Mesenchymal stem cell (in vitro differentiated cells and primary cell): ENCODE results near the gene SHCBP1.
"Not testable (repeated sequence)": the region's sequence is repeated elsewhere in the genome, so short reads cannot be mapped to it uniquely, and the experiment has no call there.

Source experiments
- DNase-seq: peaks from one replicate; pipeline ENCODE4 v3.0.0-alpha.2; 2013
- H2AFZ ChIP-seq: one replicate; pipeline ENCODE4 v1.6.1; 2013; ENCODE audit warnings: low read depth, mild to moderate bottlenecking, control low read depth, inconsistent platforms, low read length, moderate library complexity
- H2AK5ac ChIP-seq: 2 replicates; pipeline ENCODE4 v1.6.1; 2013; ENCODE audit warnings: low read length, moderate library complexity, mild to moderate bottlenecking, inconsistent platforms; ENCODE audit not compliant: severe bottlenecking
- H2BK120ac ChIP-seq: one replicate; pipeline ENCODE4 v1.6.1; 2013; ENCODE audit warnings: low read depth, mild to moderate bottlenecking, inconsistent platforms, low read length, moderate library complexity
- H2BK12ac ChIP-seq, 2 experiments: one replicate each; pipeline ENCODE4 v1.6.1; 2013; ENCODE audit warnings: inconsistent platforms in 2 of 2, low read length in 2 of 2, mild to moderate bottlenecking in 2 of 2, moderate library complexity in 2 of 2, control low read depth in 1 of 2
- H2BK15ac ChIP-seq: one replicate; pipeline ENCODE4 v1.6.1; 2013; ENCODE audit warnings: mild to moderate bottlenecking, low read depth, inconsistent platforms; ENCODE audit not compliant: poor library complexity, severe bottlenecking
- H2BK5ac ChIP-seq: 2 replicates; pipeline ENCODE4 v1.6.1; 2013; ENCODE audit warnings: low read depth, mild to moderate bottlenecking, low read length, control low read depth, inconsistent platforms; ENCODE audit not compliant: poor library complexity, severe bottlenecking
- H3K14ac ChIP-seq, 2 experiments: one replicate each; pipeline ENCODE4 v1.6.1; 2013; ENCODE audit warnings: inconsistent platforms in 2 of 2, low read length in 2 of 2, control low read depth in 1 of 2, mild to moderate bottlenecking in 1 of 2, moderate library complexity in 1 of 2
- H3K18ac ChIP-seq, 2 experiments: one replicate each; pipeline ENCODE4 v1.6.1; 2013; ENCODE audit warnings: inconsistent platforms in 2 of 2, low read length in 2 of 2, control low read depth in 1 of 2, low read depth in 1 of 2, mild to moderate bottlenecking in 1 of 2
- H3K23ac ChIP-seq, 2 experiments: one replicate each; pipeline ENCODE4 v1.6.1; 2013; ENCODE audit warnings: inconsistent platforms in 2 of 2, low read length in 2 of 2, mild to moderate bottlenecking in 2 of 2, moderate library complexity in 2 of 2, control low read depth in 1 of 2
- H3K27ac ChIP-seq: 2 replicates; pipeline ENCODE4 v1.5.1; 2013; ENCODE audit warnings: mild to moderate bottlenecking, moderate library complexity, low read length, control low read depth, inconsistent platforms; ENCODE audit not compliant: poor library complexity, severe bottlenecking
- H3K27me3 ChIP-seq, 2 experiments: 2 replicates each; pipeline versions ENCODE4 v1.6.1 to v1.7.0; 2013; ENCODE audit warnings: low read length in 2 of 2, mild to moderate bottlenecking in 2 of 2, moderate library complexity in 2 of 2, control low read depth in 1 of 2, inconsistent platforms in 1 of 2; ENCODE audit not compliant: control insufficient read depth in 1 of 2, insufficient read depth in 1 of 2
- H3K36me3 ChIP-seq, 2 experiments: 2 replicates each; pipeline versions ENCODE4 v1.6.1 to v1.7.0; 2013; ENCODE audit warnings: low read length in 2 of 2, control low read depth in 1 of 2, inconsistent platforms in 1 of 2, low read depth in 1 of 2, mild to moderate bottlenecking in 1 of 2; ENCODE audit not compliant: insufficient read depth in 2 of 2, control insufficient read depth in 1 of 2
- H3K4ac ChIP-seq, 2 experiments: one replicate each; pipeline ENCODE4 v1.6.1; 2013; ENCODE audit warnings: inconsistent platforms in 2 of 2, low read length in 2 of 2, mild to moderate bottlenecking in 2 of 2, moderate library complexity in 2 of 2, control low read depth in 1 of 2, low read depth in 1 of 2
- H3K4me1 ChIP-seq: 2 replicates; pipeline ENCODE4 v1.6.1; 2013; ENCODE audit warnings: low read depth, low read length, control low read depth; ENCODE audit not compliant: control insufficient read depth, insufficient read depth
- H3K4me2 ChIP-seq: 2 replicates; pipeline ENCODE4 v1.6.1; 2013; ENCODE audit warnings: low read length, mild to moderate bottlenecking, inconsistent platforms; ENCODE audit not compliant: poor library complexity, severe bottlenecking
- H3K4me3 ChIP-seq, 2 experiments: 2 replicates each; pipeline versions ENCODE4 v1.5.1 to v1.7.0; 2013; ENCODE audit warnings: low read length in 2 of 2, mild to moderate bottlenecking in 2 of 2, control low read depth in 1 of 2, low read depth in 1 of 2; ENCODE audit not compliant: insufficient read depth in 1 of 2
- H3K79me1 ChIP-seq: replicated peaks from 2 replicates; pipeline ENCODE4 v1.6.1; 2013; ENCODE audit warnings: mild to moderate bottlenecking, control low read depth, low read length, inconsistent platforms; ENCODE audit not compliant: poor library complexity, severe bottlenecking
- H3K9ac ChIP-seq: 2 replicates; pipeline ENCODE4 v1.7.0; 2013; ENCODE audit warnings: mild to moderate bottlenecking, low read length, moderate library complexity
- H3K9me3 ChIP-seq: 2 replicates; pipeline ENCODE4 v1.7.0; 2013; ENCODE audit warnings: mild to moderate bottlenecking, low read length; ENCODE audit not compliant: control insufficient read depth
- H4K8ac ChIP-seq: one replicate; pipeline ENCODE4 v1.6.1; 2013; ENCODE audit warnings: inconsistent platforms, mild to moderate bottlenecking, low read length, moderate library complexity
- H4K91ac ChIP-seq: one replicate; pipeline ENCODE4 v1.6.1; 2013; ENCODE audit warnings: mild to moderate bottlenecking, low read length, inconsistent platforms
- whole genome bisulfite sequencing: methylation state at CpG from one replicate; pipeline ENCODE4 v1.1.7; 2013; ENCODE audit warnings: mixed read lengths; 5-methylcytosine and 5-hydroxymethylcytosine counted together

Gene SHCBP1

DNA sequence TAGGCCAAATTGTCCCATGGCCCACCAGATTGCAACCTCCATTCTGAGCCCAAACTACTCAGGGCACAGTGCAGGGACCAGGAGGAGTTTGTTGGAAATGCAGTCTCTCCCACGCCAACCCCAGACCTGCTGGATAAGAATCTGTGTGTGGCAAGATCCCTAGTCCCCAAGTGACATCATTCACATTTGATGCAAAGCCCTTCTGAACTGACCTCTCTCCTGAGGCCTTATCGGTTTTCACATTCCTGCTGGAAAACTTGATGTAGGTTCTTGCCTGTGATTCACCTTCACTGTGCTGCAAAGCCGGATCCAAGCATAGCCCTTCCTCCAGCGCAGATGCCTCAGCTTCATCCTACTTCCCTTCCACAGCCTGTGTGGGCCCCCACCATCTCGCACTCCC lies 6.6 kb upstream of the SHCBP1 start:
- Histone ChIP-seq H2AFZ (no peak overlapping the region), H3K27me3 (peaks cover 0 to 7% of the 10 kb centered on the region in 2 experiments), H3K4me1 (peaks cover 8% of the 10 kb centered on the region), H3K4ac (no peak overlapping the region), H2BK12ac (no peak overlapping the region), H2BK5ac (no peak overlapping the region), H3K18ac (no peak overlapping the region), H2BK15ac (no peak overlapping the region), H3K27ac (no peak overlapping the region), H3K9me3 (no peaks in the 10 kb centered on the region), H3K9ac (no peak overlapping the region), H3K4me3 (no peak overlapping the region), H3K23ac (no peak overlapping the region), H3K79me1 (no peaks in the 10 kb centered on the region), H3K4me2 (no peak overlapping the region), H4K8ac (no peak overlapping the region), H2AK5ac (no peak overlapping the region), H3K14ac (no peak overlapping the region), H4K91ac (no peak overlapping the region), H2BK120ac (no peak overlapping the region), H3K36me3 (no peaks in the 10 kb centered on the region)
- DNase-seq, result no peak
- WGBS, result 89% methylated on average over 5 of the region's 5 CpGs

DNA sequence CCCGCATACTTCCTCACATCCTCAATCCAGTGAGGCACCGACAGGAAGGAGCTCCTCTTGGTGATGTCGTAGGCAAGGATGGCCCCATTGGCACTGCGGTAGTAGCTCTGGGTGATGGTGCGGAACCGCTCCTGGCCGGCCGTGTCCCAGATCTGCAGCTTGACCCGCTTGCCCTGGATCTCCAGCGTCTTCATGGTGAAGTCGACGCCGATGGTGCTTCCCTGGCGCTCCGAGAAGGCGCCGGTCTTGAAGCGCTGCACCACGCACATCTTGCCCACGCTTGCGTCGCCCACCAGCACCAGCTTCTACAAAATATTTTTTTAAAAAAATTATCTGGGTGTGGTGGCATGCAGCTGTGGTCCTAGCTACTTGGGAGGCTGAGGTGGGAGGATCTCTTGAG lies 5.5 kb upstream of the SHCBP1 start:
- not testable (repeated sequence) for H2BK15ac ChIP-seq, H3K27ac ChIP-seq, H3K79me1 ChIP-seq, DNase-seq, H3K27me3 ChIP-seq, H2AK5ac ChIP-seq, H3K9me3 ChIP-seq, H2BK5ac ChIP-seq, H2AFZ ChIP-seq, H3K23ac ChIP-seq, H3K36me3 ChIP-seq, H4K91ac ChIP-seq, H3K4me3 ChIP-seq, H3K14ac ChIP-seq, H3K4me2 ChIP-seq, H3K4me1 ChIP-seq, H4K8ac ChIP-seq, H2BK120ac ChIP-seq, H3K9ac ChIP-seq, H2BK12ac ChIP-seq, H3K18ac ChIP-seq, H3K4ac ChIP-seq
- WGBS, result 93% methylated on average over 10 of the region's 22 CpGs

DNA sequence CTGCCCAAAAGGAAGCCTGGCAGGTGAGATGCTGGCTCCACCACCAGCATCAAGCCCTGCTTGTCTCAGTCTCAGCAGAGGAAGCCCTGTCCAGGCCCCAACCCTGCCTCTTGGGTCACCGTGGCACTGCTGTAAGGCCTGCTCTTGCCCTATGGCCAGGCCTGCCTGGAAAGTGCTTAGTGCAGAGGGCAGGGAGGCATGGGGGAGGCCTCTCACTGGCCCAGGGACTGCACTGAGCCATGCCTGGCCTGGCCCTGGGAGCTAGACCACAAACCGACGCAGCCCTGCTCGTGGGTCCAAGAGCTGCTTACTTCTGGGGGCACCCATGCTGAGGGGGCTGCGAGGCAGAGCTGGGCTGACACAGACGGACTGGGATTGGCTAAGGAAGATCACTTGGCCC lies 3.7 kb upstream of the SHCBP1 start:
- H2AK5ac ChIP-seq, result not testable (repeated sequence)
- WGBS, result 50% methylated on average over 1 of the region's 6 CpGs

DNA sequence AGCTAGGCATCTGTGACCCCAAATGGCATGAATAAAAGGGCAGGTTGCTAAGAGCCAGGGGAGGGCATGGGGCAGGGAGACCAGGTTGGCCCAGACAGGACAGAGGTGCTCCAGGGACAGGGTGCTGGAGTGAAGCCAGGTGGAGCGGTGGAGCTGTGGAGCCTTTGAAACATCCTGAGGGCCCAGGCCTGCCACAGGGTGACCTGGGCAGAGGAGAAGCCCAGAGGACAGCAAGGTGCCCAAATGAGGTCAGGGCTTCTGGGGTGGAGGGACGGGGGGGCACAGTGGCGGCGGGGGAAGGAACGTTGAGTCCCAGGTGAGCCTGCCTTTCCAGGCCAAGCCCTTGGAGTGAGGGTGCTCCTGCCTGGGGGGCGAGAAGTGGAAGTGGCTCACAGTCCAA lies 2.5 kb upstream of the SHCBP1 start:
- H3K9me3 ChIP-seq, H3K9ac ChIP-seq, H3K36me3 ChIP-seq, H4K8ac ChIP-seq, H3K27ac ChIP-seq, H3K79me1 ChIP-seq, H3K4me1 ChIP-seq, H2AK5ac ChIP-seq, H2BK12ac ChIP-seq, H3K18ac ChIP-seq, H4K91ac ChIP-seq, H3K27me3 ChIP-seq, H2BK15ac ChIP-seq, H2BK5ac ChIP-seq, H3K4me2 ChIP-seq, H3K4me3 ChIP-seq, H3K14ac ChIP-seq, H3K4ac ChIP-seq, H2BK120ac ChIP-seq, H2AFZ ChIP-seq, H3K23ac ChIP-seq, DNase-seq: not testable (repeated sequence)
- WGBS, result no CpG with 5 or more reads among the region's 6 CpGs

More for the DNA sequence above, 3.7 kb upstream of the SHCBP1 start:
- not testable (repeated sequence) for H3K79me1 ChIP-seq, H3K9ac ChIP-seq, H3K18ac ChIP-seq, DNase-seq, H3K27ac ChIP-seq, H2AFZ ChIP-seq, H3K4me3 ChIP-seq, H3K4ac ChIP-seq, H2BK5ac ChIP-seq, H3K14ac ChIP-seq, H4K91ac ChIP-seq, H3K23ac ChIP-seq, H3K36me3 ChIP-seq, H2BK12ac ChIP-seq, H2BK120ac ChIP-seq, H3K27me3 ChIP-seq, H3K9me3 ChIP-seq, H3K4me2 ChIP-seq, H2BK15ac ChIP-seq, H4K8ac ChIP-seq
- peaks cover 11% of the 10 kb centered on the region for H3K4me1 ChIP-seq
